ENCODE results near the gene SLC39A11.

- TF ChIP-seq OSR1 (CRISPR knock-in tag; IDR thresholded peaks at IDR 0.05) (no peak), PATZ1 (CRISPR knock-in tag; IDR thresholded peaks at IDR 0.05; ENCODE audit: borderline replicate concordance) (no peak), ZFP30 (CRISPR knock-in tag; IDR thresholded peaks at IDR 0.05) (no peak), TSHZ2 (CRISPR knock-in tag; IDR thresholded peaks at IDR 0.05) (no peak), BACH2 (CRISPR knock-in tag; IDR thresholded peaks at IDR 0.05; ENCODE audit: borderline replicate concordance) (no peak), CSDC2 (CRISPR knock-in tag; IDR thresholded peaks at IDR 0.05) (no peak), TCF4 (CRISPR knock-in tag; IDR thresholded peaks at IDR 0.05; ENCODE audit: borderline replicate concordance) (no peak), POU6F1 (CRISPR knock-in tag; IDR thresholded peaks at IDR 0.05; ENCODE audit: borderline replicate concordance, low read depth) (no peak), ZNF8 (CRISPR knock-in tag; IDR thresholded peaks at IDR 0.05) (no peak), ZFP3 (CRISPR knock-in tag; IDR thresholded peaks at IDR 0.05) (no peak), ARNTL (CRISPR knock-in tag; IDR thresholded peaks at IDR 0.05; ENCODE audit: borderline replicate concordance, low read depth) (no peak)
Measured at GRCh38 chr17:72838581-72838980, 253.9 kb downstream of the SLC39A11 start.

All from SK-N-SH treated with all-trans-retinoic acid at 6 μM for 48 hours (cell line).